ENCODE measurements around the gene STK17A. TPM values are rescaled to one million over a fixed set of nuclear protein-coding genes. Genes with fewer than 3 reads are reported as not detected.

The STK17A gene
- total RNA-seq, 1 experiment from 2014 or later: 9.8 TPM

- Histone ChIP-seq H2AK5ac (ENCODE audit: insufficient read length, low read length) (no peak overlapping the region), H2BK15ac (ENCODE audit: low read depth, low read length) (no peak overlapping the region), H2BK5ac (ENCODE audit: insufficient read length, low read length) (no peak overlapping the region), H3K27ac (ENCODE audit: insufficient read length, low read depth, low read length) (no peak overlapping the region), H4K20me1 (ENCODE audit: control insufficient read depth, insufficient read depth, insufficient read length) (no peaks in the 10 kb centered on the region), H3K4me2 (ENCODE audit: insufficient read depth, insufficient read length, low read length) (no peak overlapping the region), H4K5ac (ENCODE audit: insufficient read length, low read depth, low read length) (no peak overlapping the region), H3K4me1 (ENCODE audit: insufficient read depth, low read length) (no peaks in the 10 kb centered on the region), H2AFZ (ENCODE audit: low read length) (no peak overlapping the region), H4K8ac (replicated peaks; ENCODE audit: insufficient read length, low read depth, low read length) (no peak overlapping the region), H4K91ac (ENCODE audit: insufficient read length, low read depth, low read length) (no peak overlapping the region), H3K79me2 (ENCODE audit: insufficient read depth, low read length) (no peaks in the 10 kb centered on the region), H2BK12ac (ENCODE audit: insufficient read length, low read depth, low read length) (no peak overlapping the region), H3K23ac (ENCODE audit: insufficient read length, low read depth, low read length) (no peak overlapping the region), H3K4ac (ENCODE audit: low read depth, low read length) (no peak overlapping the region), H3K56ac (ENCODE audit: insufficient read length, low read depth, low read length) (no peak overlapping the region), H3K18ac (ENCODE audit: insufficient read length, low read depth, low read length) (no peak overlapping the region), H2BK120ac (ENCODE audit: low read depth, low read length, poor library complexity, severe bottlenecking) (no peak overlapping the region), H3K79me1 (ENCODE audit: insufficient read depth, low read depth, low read length, poor library complexity, severe bottlenecking) (no peaks in the 10 kb centered on the region), H3K9ac (ENCODE audit: extremely low read depth, insufficient read length, low read length) (no peak overlapping the region), H3K14ac (ENCODE audit: insufficient read depth, low read length) (no peak overlapping the region), H2BK20ac (ENCODE audit: low read depth, low read length, poor library complexity, severe bottlenecking) (no peak overlapping the region), H3T11ph (ENCODE audit: low read length) (no peak overlapping the region), H3K23me2 (ENCODE audit: insufficient read length, low read depth, low read length, poor library complexity, severe bottlenecking) (no peaks in the 10 kb centered on the region), H3K27me3 (ENCODE audit: insufficient read depth, low read length) (no peaks in the 10 kb centered on the region), H3K9me3 (ENCODE audit: control insufficient read depth, low read depth, low read length) (no peaks in the 10 kb centered on the region)
- H3K27me3 Mint-ChIP-seq (ENCODE audit: low read depth): peaks cover 2% of the 10 kb centered on the region; the same call in 1 of the 2 replicates
- H3K9me3 Mint-ChIP-seq: no peaks in the 10 kb centered on the region
- H3K27ac Mint-ChIP-seq: no peak overlapping the region
- TF ChIP-seq CTCF (conservative IDR thresholded peaks at IDR 0.05): no peak
- no peak for DNase-seq
- H3K36me3 Mint-ChIP-seq (ENCODE audit: insufficient read depth in 1 of 3, low read depth in 3 of 3): no peaks in the 10 kb centered on the region
- H3K4me3 Mint-ChIP-seq: no peak overlapping the region
- H3K4me1 Mint-ChIP-seq: peaks cover 18 to 19% of the 10 kb centered on the region in 2 experiments
- WGBS (ENCODE audit: extremely low coverage, insufficient read length, low lambda C conversion rate): no CpG with 5 or more reads among the region's 8 CpGs
Measured at GRCh38 chr7:43552122-43552521, 30.8 kb upstream of the STK17A start.

Data from H9 (cell line).